ENCODE data around the gene C12orf54.

DNA sequence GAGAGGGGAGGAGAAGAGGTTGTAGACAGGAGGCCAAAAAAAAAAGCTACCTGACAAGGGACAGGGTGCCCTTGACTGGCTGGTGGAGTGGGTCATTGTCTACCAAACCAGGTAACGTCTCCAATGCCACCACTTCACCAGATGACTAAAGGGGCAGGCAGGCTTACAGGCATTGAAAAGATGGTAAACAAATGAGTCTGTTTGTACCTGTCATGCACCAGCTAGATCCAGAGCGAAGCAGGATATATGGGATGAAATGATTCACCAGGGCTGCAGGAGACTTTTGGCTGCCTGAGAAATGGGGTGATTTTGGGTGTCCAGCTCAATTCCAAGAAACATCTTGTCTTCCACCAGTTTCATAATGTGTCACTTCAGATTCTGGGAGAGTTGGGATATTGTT, 4.0 kb downstream of the C12orf54 start:
- TF ChIP-seq CTCF (IDR thresholded peaks at IDR 0.05; ENCODE audit: low read depth, low read length), result no peak
- no peak for TF ChIP-seq POLR2A (IDR thresholded peaks at IDR 0.05; ENCODE audit: extremely low read depth, insufficient read length)
- TF ChIP-seq, protein P1, sequence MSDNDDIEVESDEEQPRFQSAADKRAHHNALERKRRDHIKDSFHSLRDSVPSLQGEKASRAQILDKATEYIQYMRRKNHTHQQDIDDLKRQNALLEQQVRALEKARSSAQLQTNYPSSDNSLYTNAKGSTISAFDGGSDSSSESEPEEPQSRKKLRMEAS (IDR thresholded peaks at IDR 0.05; ENCODE audit: low read depth, low read length), result no peak

Data from NB4 (cell line).